Ascending aorta (tissue), 2 donors: ENCODE data around the gene OSGIN1. TPM values are rescaled to one million over a fixed set of nuclear protein-coding genes. Genes with fewer than 3 reads are reported as not detected.

Experiments used
- DNase-seq, 2 donors: peaks; one replicate each; pipeline ENCODE4 v3.0.0-alpha.2; 2019; ENCODE audit warnings: low spot score in 2 of 2
- H3K27ac ChIP-seq, 2 donors: fragments of 200-600 bp; sonication (generic); one replicate each; pipeline ENCODE4 v1.5.1; 2016 to 2017; ENCODE audit warnings: mild to moderate bottlenecking in 1 of 2
- H3K27me3 ChIP-seq: fragments of 200-600 bp; sonication (generic); one replicate; pipeline ENCODE4 v1.5.1; 2017
- H3K36me3 ChIP-seq, 2 donors: fragments of 200-600 bp; sonication (generic); one replicate each; pipeline ENCODE4 v1.5.1; 2016
- H3K4me1 ChIP-seq, 2 donors: fragments of 200-600 bp; sonication (generic); one replicate each; pipeline ENCODE4 v1.5.1; 2016 to 2017; ENCODE audit warnings: mild to moderate bottlenecking in 1 of 2
- H3K4me3 ChIP-seq, 2 donors: fragments of 200-600 bp; sonication (generic); one replicate each; pipeline ENCODE4 v1.5.1; 2016 to 2017; ENCODE audit warnings: mild to moderate bottlenecking in 1 of 2
- H3K9me3 ChIP-seq, 2 donors: fragments of 200-600 bp; sonication (generic); one replicate each; pipeline ENCODE4 v1.5.1; 2016
- intact Hi-C: fragments of 100-400 bp; cut with DNase I; formaldehyde crosslinking; loops from one replicate; pipeline ENCODE4 v1.15.1; 2023
- total RNA-seq: library from RNA; depleted of rRNA; stranded (reverse); fragments of >200 nt; gene quantifications from one replicate; pipeline ENCODE4 v1.1.0, GENCODE V29; 2016
- TF ChIP-seq, protein P1 (sequence below), 3 experiments: fragments of 200-600 bp in 2 of 3; fragments of 450-650 bp in 1 of 3; sonication (generic) in 2 of 3; IDR thresholded peaks; one replicate each; pipeline ENCODE4 v1.5.1; 2016 to 2019; ENCODE audit warnings: antibody characterized with exemption in 3 of 3, mild to moderate bottlenecking in 1 of 3, moderate library complexity in 1 of 3

OSGIN1 gene
- total RNA-seq, 1 donor from 2014 or later = 7.8 TPM

DNA sequence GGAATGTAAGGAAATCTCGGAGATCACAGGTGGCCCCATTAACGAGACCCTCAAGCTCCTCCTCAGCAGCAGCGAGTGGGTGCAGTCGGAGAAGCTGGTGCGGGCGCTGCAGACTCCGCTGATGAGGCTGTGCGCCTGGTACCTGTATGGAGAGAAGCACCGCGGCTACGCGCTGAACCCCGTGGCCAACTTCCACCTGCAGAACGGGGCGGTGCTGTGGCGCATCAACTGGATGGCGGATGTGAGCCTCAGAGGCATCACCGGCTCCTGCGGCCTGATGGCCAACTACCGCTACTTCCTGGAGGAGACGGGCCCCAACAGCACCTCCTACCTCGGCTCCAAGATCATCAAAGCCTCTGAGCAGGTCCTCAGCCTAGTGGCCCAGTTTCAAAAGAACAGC lies 38.0 kb upstream of the OSGIN1 start:
- Histone ChIP-seq H3K27me3 (no peaks in the 10 kb centered on the region), H3K4me3 (no peak overlapping the region), H3K27ac (no peak overlapping the region), H3K9me3 (no peaks in the 10 kb centered on the region), H3K36me3 (peaks cover 85 to 98% of the 10 kb centered on the region in 2 donors), H3K4me1 (no peaks in the 10 kb centered on the region)
- TF ChIP-seq, protein P1, sequence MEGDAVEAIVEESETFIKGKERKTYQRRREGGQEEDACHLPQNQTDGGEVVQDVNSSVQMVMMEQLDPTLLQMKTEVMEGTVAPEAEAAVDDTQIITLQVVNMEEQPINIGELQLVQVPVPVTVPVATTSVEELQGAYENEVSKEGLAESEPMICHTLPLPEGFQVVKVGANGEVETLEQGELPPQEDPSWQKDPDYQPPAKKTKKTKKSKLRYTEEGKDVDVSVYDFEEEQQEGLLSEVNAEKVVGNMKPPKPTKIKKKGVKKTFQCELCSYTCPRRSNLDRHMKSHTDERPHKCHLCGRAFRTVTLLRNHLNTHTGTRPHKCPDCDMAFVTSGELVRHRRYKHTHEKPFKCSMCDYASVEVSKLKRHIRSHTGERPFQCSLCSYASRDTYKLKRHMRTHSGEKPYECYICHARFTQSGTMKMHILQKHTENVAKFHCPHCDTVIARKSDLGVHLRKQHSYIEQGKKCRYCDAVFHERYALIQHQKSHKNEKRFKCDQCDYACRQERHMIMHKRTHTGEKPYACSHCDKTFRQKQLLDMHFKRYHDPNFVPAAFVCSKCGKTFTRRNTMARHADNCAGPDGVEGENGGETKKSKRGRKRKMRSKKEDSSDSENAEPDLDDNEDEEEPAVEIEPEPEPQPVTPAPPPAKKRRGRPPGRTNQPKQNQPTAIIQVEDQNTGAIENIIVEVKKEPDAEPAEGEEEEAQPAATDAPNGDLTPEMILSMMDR (IDR thresholded peaks at IDR 0.05) = no peak
- intact Hi-C loops = no loop called here
- DNase-seq = no peak

DNA sequence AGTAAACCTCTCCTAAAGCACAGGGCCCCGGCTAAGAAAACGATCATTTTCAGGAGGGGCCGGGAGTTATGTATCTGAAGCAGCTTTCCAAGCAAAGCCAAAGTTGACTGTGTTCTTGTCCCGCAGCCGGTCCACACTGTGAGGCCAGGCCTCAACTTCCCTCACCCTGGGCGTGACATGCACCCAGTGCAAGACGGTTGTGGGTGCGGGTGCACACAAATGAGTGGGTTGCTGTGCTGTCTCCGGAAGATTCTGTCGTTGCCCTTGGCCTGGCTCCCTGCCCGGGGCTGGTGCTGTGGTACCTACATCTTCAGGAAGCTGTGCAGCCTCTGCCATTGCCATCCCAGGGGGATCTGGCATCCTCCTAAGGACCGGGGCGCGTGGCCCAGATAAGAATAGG lies 37.5 kb upstream of the OSGIN1 start:
- Histone ChIP-seq H3K4me1 (no peaks in the 10 kb centered on the region), H3K36me3 (peaks cover 85 to 96% of the 10 kb centered on the region in 2 donors), H3K4me3 (no peak overlapping the region), H3K27ac (no peak overlapping the region), H3K27me3 (no peaks in the 10 kb centered on the region), H3K9me3 (no peaks in the 10 kb centered on the region)
- intact Hi-C loops = no loop called here
- DNase-seq = no peak
- TF ChIP-seq, protein P1 (IDR thresholded peaks at IDR 0.05) = no peak

GRCh38 chr16:83917152-83918120 lies 35.6 kb upstream of the OSGIN1 start:
- Histone ChIP-seq H3K9me3 (no peaks in the 10 kb centered on the region), H3K27ac (no peak overlapping the region), H3K36me3 (peaks cover 67 to 82% of the 10 kb centered on the region in 2 donors), H3K4me1 (no peaks in the 10 kb centered on the region), H3K27me3 (no peaks in the 10 kb centered on the region), H3K4me3 (no peak overlapping the region)
- no peak for DNase-seq
- TF ChIP-seq, protein P1 (IDR thresholded peaks at IDR 0.05) = no peak
- intact Hi-C loops = no loop called here

- no peaks in the 10 kb centered on the region for H3K9me3 ChIP-seq
- no peak overlapping the region for H3K27ac ChIP-seq
- intact Hi-C loops = loop anchor here (10.0 kb wide), 1 partner anchor 264 kb away; the partner anchor contains the start of gene TAF1C
- H3K27me3 ChIP-seq = no peaks in the 10 kb centered on the region
- H3K4me3 ChIP-seq = no peak overlapping the region
- H3K4me1 ChIP-seq = no peaks in the 10 kb centered on the region
- TF ChIP-seq, protein P1 (IDR thresholded peaks at IDR 0.05) = no peak
- no peak for DNase-seq
- peaks cover 32 to 49% of the 10 kb centered on the region in 2 donors for H3K36me3 ChIP-seq
Measured at GRCh38 chr16:83920894-83921491, 32.0 kb upstream of the OSGIN1 start.

GRCh38 chr16:83923581-83924365 lies 29.3 kb upstream of the OSGIN1 start:
- no peaks in the 10 kb centered on the region for H3K9me3 ChIP-seq
- intact Hi-C loops = loop anchor here (10.0 kb wide), 1 partner anchor 261 kb away; the partner anchor contains the start of gene TAF1C

More at GRCh38 chr16:83923581-83924365, 29.3 kb upstream of the OSGIN1 start:
- no peak overlapping the region for H3K4me3 ChIP-seq
- H3K27ac ChIP-seq = no peak overlapping the region
- DNase-seq = no peak
- peaks cover 15 to 24% of the 10 kb centered on the region in 2 donors for H3K36me3 ChIP-seq
- H3K27me3 ChIP-seq = no peaks in the 10 kb centered on the region
- TF ChIP-seq, protein P1 (IDR thresholded peaks at IDR 0.05) = no peak
- peaks cover 0 to 6% of the 10 kb centered on the region in 2 donors for H3K4me1 ChIP-seq
